Measurements from ENCODE around the gene ANKMY1. TPM values are rescaled to one million over a fixed set of nuclear protein-coding genes. Genes with fewer than 3 reads are reported as not detected.
A peak's percentile ranks its signal among the peaks of the same experiment; 100 is the strongest.

Gene ANKMY1
- total RNA-seq, 2 donors from 2014 or later: 15.4 to 22.1 TPM

- ATAC-seq (peak; percentile 23 to 46), DNase-seq (ENCODE audit: low spot score in 2 of 2) (peak in 1 of 2 donors; percentile 52)
- peak overlapping the region; percentile 84 to 96 for H3K27ac Mint-ChIP-seq
- H3K9me3 Mint-ChIP-seq: no peaks in the 10 kb centered on the region
- peaks cover 6 to 8% of the 10 kb centered on the region in 2 donors for H3K36me3 Mint-ChIP-seq
Observed at GRCh38 chr2:240586919-240587800, 29.4 kb upstream of the ANKMY1 start.

GRCh38 chr2:240586198-240586918 is 28.6 kb upstream of the ANKMY1 start, which contains the start of gene CAPN10:
Gene CAPN10 (plus strand): TSS chr2:240586734. CDS start chr2:240586912, 178 bp downstream.
- DNase-seq (ENCODE audit: low spot score in 2 of 2) (peak; percentile 95 to 98), ATAC-seq (peak; percentile 91 to 93)
- Mint-ChIP-seq H3K36me3 (peaks cover 6 to 8% of the 10 kb centered on the region in 2 donors), H3K27ac (peak within 1 kb of the TSS; percentile 96 to 97), H3K9me3 (no peaks in the 10 kb centered on the region)

GRCh38 chr2:240585681-240586197 is 28.0 kb upstream of the ANKMY1 start:
- DNase-seq (ENCODE audit: low spot score in 2 of 2): no peak
- Mint-ChIP-seq H3K9me3 (no peaks in the 10 kb centered on the region), H3K27ac (peak overlapping the region; percentile 96 to 97), H3K36me3 (peaks cover 6 to 8% of the 10 kb centered on the region in 2 donors)
- ATAC-seq: no peak

GRCh38 chr2:240585101-240585500 is 27.3 kb upstream of the ANKMY1 start:
- H3K36me3 Mint-ChIP-seq: peaks cover 6 to 8% of the 10 kb centered on the region in 2 donors
- ATAC-seq (no peak), DNase-seq (ENCODE audit: low spot score in 2 of 2) (no peak)
- peak overlapping the region; percentile 69 to 96 for H3K27ac Mint-ChIP-seq
- no peaks in the 10 kb centered on the region for H3K9me3 Mint-ChIP-seq

GRCh38 chr2:240584486-240585031 is 26.8 kb upstream of the ANKMY1 start:
- H3K27ac Mint-ChIP-seq: peak overlapping the region; percentile 70 to 96
- no peak for ATAC-seq
- H3K9me3 Mint-ChIP-seq: no peaks in the 10 kb centered on the region
- H3K36me3 Mint-ChIP-seq: peaks cover 6 to 8% of the 10 kb centered on the region in 2 donors
- DNase-seq (ENCODE audit: low spot score in 2 of 2): no peak

- DNase-seq (ENCODE audit: low spot score in 2 of 2) (no peak), ATAC-seq (no peak)
- Mint-ChIP-seq H3K27ac (peak overlapping the region in 1 of 2 donors; percentile 22), H3K9me3 (no peaks in the 10 kb centered on the region), H3K36me3 (peaks cover 6 to 8% of the 10 kb centered on the region in 2 donors)
Observed at GRCh38 chr2:240583774-240584173, 26.0 kb upstream of the ANKMY1 start.

GRCh38 chr2:240582781-240583180 is 25.0 kb upstream of the ANKMY1 start:
- ATAC-seq: no peak
- no peak overlapping the region for H3K27ac Mint-ChIP-seq

GRCh38 chr2:240581811-240582210 is 24.0 kb upstream of the ANKMY1 start:
- DNase-seq (ENCODE audit: low spot score in 2 of 2): no peak
- Mint-ChIP-seq H3K9me3 (no peaks in the 10 kb centered on the region), H3K27ac (no peak overlapping the region), H3K36me3 (peaks cover 6 to 8% of the 10 kb centered on the region in 2 donors)
- ATAC-seq: no peak

More at GRCh38 chr2:240582781-240583180, 25.0 kb upstream of the ANKMY1 start:
- H3K9me3 Mint-ChIP-seq: no peaks in the 10 kb centered on the region
- DNase-seq (ENCODE audit: low spot score in 2 of 2): no peak
- peaks cover 6 to 8% of the 10 kb centered on the region in 2 donors for H3K36me3 Mint-ChIP-seq

GRCh38 chr2:240579771-240580614 is 22.2 kb upstream of the ANKMY1 start:
- Mint-ChIP-seq H3K9me3 (no peaks in the 10 kb centered on the region), H3K27ac (peak overlapping the region; percentile 85 to 86), H3K36me3 (no peaks in the 10 kb centered on the region)
- ATAC-seq (peak; percentile 84 to 88), DNase-seq (ENCODE audit: low spot score in 2 of 2) (peak; percentile 68 to 77)

- Mint-ChIP-seq H3K27ac (peak overlapping the region; percentile 85 to 86), H3K9me3 (no peaks in the 10 kb centered on the region), H3K36me3 (no peaks in the 10 kb centered on the region)
- ATAC-seq: peak in 1 of 2 donors; percentile 23
- no peak for DNase-seq (ENCODE audit: low spot score in 2 of 2)
Observed at GRCh38 chr2:240579071-240579762, 21.4 kb upstream of the ANKMY1 start.

GRCh38 chr2:240578488-240578887 is 20.7 kb upstream of the ANKMY1 start:
- ATAC-seq (no peak), DNase-seq (ENCODE audit: low spot score in 2 of 2) (no peak)
- no peaks in the 10 kb centered on the region for H3K9me3 Mint-ChIP-seq
- H3K36me3 Mint-ChIP-seq: no peaks in the 10 kb centered on the region
- peak overlapping the region; percentile 72 to 85 for H3K27ac Mint-ChIP-seq

GRCh38 chr2:240578110-240578450 is 20.3 kb upstream of the ANKMY1 start:
- DNase-seq (ENCODE audit: low spot score in 2 of 2) (no peak), ATAC-seq (no peak)
- Mint-ChIP-seq H3K27ac (peak overlapping the region in 1 of 2 donors; percentile 54), H3K36me3 (no peaks in the 10 kb centered on the region), H3K9me3 (no peaks in the 10 kb centered on the region)

GRCh38 chr2:240577281-240578109 is 19.7 kb upstream of the ANKMY1 start:
- ATAC-seq (no peak), DNase-seq (ENCODE audit: low spot score in 2 of 2) (no peak)
- Mint-ChIP-seq H3K36me3 (no peaks in the 10 kb centered on the region), H3K9me3 (no peaks in the 10 kb centered on the region), H3K27ac (peak overlapping the region in 1 of 2 donors; percentile 60)

GRCh38 chr2:240576436-240577205 is 18.8 kb upstream of the ANKMY1 start:
- H3K27ac Mint-ChIP-seq: peak overlapping the region in 1 of 2 donors; percentile 60
- ATAC-seq (no peak), DNase-seq (ENCODE audit: low spot score in 2 of 2) (no peak)
- H3K36me3 Mint-ChIP-seq: no peaks in the 10 kb centered on the region
- H3K9me3 Mint-ChIP-seq: no peaks in the 10 kb centered on the region
